ENCODE results near the gene GYS1. TPM values are rescaled to one million over a fixed set of nuclear protein-coding genes. Genes with fewer than 3 reads are reported as not detected.
A peak's percentile ranks its signal among the peaks of the same experiment; 100 is the strongest.

Gene GYS1
- total and polyA plus RNA-seq, 4 donors = 2.6 to 8.7 (median 6.3) TPM

GRCh38 chr19:48975947-48976847 lies 16.9 kb downstream of the GYS1 start:
- no peaks in the 10 kb centered on the region for H3K9me3 ChIP-seq (ENCODE audit: control insufficient read depth in 4 of 4, low read length in 3 of 4)
- no peak overlapping the region for H3K9ac ChIP-seq (ENCODE audit: low read depth in 1 of 2, low read length in 2 of 2)
- H3K4me3 ChIP-seq (ENCODE audit: low read depth in 1 of 3, low read length in 3 of 3) = no peak overlapping the region
- peak; percentile 52 for DNase-seq (ENCODE audit: low spot score)
- no peaks in the 10 kb centered on the region for H3K4me1 ChIP-seq (ENCODE audit: control insufficient read depth in 4 of 4, insufficient read depth in 4 of 4, low read length in 3 of 4)
- no peak overlapping the region for H3K27ac ChIP-seq (ENCODE audit: low read depth in 1 of 2, low read length in 2 of 2)
- no peaks in the 10 kb centered on the region for H3K27me3 ChIP-seq (ENCODE audit: control insufficient read depth in 4 of 4, insufficient read depth in 4 of 4, low read length in 3 of 4)
- 94% methylated on average over 13 of the region's 13 CpGs for WGBS
- peaks cover 1 to 31% (median 12%) of the 10 kb centered on the region in 4 donors for H3K36me3 ChIP-seq (ENCODE audit: control insufficient read depth in 4 of 4, insufficient read depth in 3 of 4, low read depth in 1 of 4, low read length in 3 of 4)
- TF ChIP-seq CTCF (IDR thresholded peaks at IDR 0.05; ENCODE audit: low read depth, low read length, missing input control) = no peak
- no peak for TF ChIP-seq SP1 (IDR thresholded peaks at IDR 0.05)
- TF ChIP-seq FOXA2 (IDR thresholded peaks at IDR 0.05) = no peak
- TF ChIP-seq GABPA (IDR thresholded peaks at IDR 0.05 in 1 of 2, conservative IDR thresholded peaks at IDR 0.05 in 1 of 2) = no peak
- TF ChIP-seq HNF4G (IDR thresholded peaks at IDR 0.05) = no peak
- TF ChIP-seq EGR1 (IDR thresholded peaks at IDR 0.05; ENCODE audit: low read depth in 2 of 2) = no peak
- TF ChIP-seq YY1 (IDR thresholded peaks at IDR 0.05) = no peak
- no peak for TF ChIP-seq ATF3 (IDR thresholded peaks at IDR 0.05)
- no peak for TF ChIP-seq RXRA (IDR thresholded peaks at IDR 0.05)
- no peak for TF ChIP-seq TAF1 (conservative IDR thresholded peaks at IDR 0.05)
- TF ChIP-seq RAD21 (IDR thresholded peaks at IDR 0.05) = no peak
- no peak for TF ChIP-seq ZBTB33 (IDR thresholded peaks at IDR 0.05)
- TF ChIP-seq JUND (IDR thresholded peaks at IDR 0.05) = no peak
- no peak for TF ChIP-seq REST (IDR thresholded peaks at IDR 0.05)
- TF ChIP-seq MAX (IDR thresholded peaks at IDR 0.05) = no peak

Measured in liver (tissue), 9 donors.